MM.1S (cell line): Measurements from ENCODE around the gene BACH2.

Source experiments
- CTCF ChIP-seq: fragments of 300-600 bp; sonication (generic); IDR thresholded peaks from 2 replicates; pipeline ENCODE4 v1.5.1; 2016; ENCODE audit warnings: antibody characterized with exemption, low read length, mixed read lengths
- EZH2 ChIP-seq: fragments of 300-600 bp; sonication (generic); optimal IDR thresholded peaks from 2 replicates; pipeline ENCODE3; 2017; ENCODE audit warnings: low read depth, mild to moderate bottlenecking, antibody characterized with exemption, low read length, mixed read lengths

- no peak for TF ChIP-seq CTCF
- no peak for TF ChIP-seq EZH2
These were observed 18.8 kb upstream of the BACH2 start for GRCh38 chr6:90315354-90315950.
